NCI-H1417 (cell line): ENCODE results near the gene CRIP2.

Experiments used
- DNase-seq, 3 experiments: peaks; one replicate each; lab custom pipeline; 2025; lab: John Stamatoyannopoulos, UW

The CRIP2 gene

DNA sequence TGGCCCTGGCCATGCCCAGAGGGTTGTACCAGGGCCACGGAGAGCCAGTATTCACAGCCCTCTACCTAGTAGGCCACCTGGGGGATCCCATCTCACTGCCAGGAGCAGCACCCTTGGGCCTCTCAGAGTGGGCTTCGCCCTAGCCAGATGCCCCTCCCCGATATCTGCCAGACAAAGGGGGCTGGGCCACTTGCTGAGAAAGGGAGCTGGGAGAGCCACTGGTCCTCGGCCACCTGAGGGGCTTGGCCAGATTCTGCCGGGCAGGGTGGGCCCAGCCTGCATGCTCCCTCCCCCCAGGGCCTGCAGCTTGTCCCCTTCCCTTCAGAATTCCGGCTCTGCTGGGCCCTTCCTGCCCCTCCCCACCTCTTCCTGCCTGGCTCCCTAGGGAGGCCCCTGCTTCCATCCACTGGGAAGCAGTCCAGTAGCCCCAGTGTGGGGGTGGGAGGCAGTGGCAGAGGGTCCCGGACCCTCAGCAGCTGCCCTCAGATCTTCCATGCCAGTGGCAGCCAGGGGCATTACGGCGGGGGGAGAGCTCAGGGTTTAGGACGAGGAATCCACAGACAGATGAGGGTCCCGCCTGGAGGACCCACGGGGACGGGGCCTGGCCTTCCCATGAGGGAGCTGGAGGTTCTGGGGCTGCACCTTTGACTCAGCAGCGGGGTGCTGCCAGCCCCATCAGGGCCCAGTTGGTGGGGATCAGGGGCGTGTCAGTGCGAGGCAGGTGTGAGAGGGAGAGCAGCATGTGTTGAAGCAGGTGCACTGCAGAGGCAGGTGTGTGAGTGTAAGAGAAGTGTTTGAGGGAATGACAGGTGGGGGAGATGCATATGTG lies 2.4 kb downstream of the CRIP2 start:
- no peak for DNase-seq

DNA sequence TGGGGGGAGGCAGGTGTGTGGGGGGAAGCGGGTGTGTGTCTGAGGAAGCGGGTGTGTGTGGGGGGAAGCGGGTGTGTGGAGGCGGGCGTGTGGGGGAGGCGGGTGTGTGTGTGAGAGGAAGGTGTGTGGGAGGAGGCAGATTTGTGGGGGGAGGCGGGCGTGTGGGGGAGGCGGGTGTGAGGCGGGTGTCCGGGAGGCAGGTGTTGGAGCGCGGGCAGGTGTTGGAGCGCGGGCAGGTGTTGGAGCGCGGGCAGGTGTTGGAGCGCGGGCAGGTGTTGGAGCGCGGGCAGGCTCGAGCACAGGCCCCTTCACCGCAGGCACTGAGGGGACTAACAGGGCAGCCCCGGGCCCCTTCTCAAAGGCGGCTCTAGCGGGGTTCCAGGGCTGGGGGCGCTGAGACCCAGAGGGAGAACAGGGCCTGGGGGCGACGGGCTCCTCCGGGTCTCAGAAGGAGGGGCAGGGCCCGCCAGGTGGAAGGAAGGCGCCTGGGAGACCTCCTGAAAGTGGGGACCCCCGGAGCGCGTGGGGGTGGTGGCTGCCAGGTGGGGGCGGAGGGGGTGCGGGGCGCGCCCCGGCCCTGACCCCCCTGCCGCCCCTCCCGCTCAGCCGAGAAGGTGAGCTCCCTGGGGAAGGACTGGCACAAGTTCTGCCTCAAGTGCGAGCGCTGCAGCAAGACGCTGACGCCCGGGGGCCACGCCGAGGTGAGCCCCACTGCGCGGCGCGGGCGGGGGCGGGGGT lies 3.2 kb downstream of the CRIP2 start:
- DNase-seq: peak in 2 of 3 experiments; percentile 48 to 61

DNA sequence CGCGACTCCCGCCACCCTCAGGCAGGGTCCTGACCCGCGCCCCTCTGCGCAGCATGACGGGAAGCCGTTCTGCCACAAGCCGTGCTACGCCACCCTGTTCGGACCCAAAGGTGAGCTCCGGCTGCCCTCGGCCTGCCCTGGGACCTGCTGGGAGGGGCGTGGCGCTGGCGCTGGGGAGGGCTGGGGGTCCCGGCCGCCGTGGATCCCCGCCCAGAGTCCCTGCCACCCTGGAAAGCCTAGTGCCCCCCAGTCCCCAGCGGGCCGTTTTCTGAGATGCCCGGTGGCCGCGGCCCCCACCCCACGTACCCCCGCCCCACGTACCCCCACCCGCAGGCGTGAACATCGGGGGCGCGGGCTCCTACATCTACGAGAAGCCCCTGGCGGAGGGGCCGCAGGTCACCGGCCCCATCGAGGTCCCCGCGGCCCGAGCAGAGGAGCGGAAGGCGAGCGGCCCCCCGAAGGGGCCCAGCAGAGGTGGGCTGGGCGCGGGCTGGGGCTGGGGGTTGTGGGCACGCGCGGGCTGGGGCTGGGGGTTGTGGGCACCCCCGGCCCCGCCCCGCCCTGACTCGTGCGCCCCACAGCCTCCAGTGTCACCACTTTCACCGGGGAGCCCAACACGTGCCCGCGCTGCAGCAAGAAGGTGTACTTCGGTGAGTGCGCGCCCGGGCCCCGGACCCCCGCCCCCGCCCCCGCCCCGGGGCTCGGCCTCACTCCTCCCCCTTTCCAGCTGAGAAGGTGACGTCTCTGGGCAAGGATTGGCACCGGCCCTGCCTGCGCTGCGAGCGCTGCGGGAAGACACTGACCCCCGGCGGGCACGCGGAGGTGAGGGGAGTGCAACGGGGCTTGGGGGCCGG lies 4.0 kb downstream of the CRIP2 start:
- no peak for DNase-seq

DNA sequence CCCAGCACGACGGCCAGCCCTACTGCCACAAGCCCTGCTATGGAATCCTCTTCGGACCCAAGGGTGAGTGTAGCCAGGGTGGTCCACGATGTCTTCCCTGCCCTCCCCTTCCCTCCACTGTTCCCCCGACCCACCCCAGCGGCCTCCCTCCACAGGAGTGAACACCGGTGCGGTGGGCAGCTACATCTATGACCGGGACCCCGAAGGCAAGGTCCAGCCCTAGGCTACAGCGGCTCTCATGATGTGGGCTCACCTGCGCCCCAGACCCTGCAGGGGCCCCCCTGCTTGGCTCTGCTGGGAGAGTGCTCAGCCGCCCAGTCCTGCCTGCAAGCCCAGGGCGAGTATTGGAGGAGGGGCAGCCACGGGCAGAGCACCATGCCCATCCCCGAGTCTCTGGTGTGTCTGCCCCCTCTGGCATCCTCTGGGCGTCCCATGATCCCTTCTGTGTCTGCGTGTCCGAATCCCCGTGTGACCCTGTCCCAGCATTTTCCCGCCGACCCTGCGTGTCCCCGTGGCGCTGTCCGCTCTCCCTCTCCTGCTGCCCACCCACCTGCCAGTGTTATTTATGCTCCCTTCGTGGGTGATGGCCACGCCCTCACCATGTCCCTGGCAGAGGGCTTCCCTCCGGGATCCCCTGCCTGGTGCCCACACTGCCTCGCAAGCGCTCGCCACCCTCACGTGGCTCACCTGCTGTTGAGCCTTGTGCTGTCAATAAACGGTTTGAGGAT lies 5.0 kb downstream of the CRIP2 start:
- peak in 2 of 3 experiments; percentile 55 to 60 for DNase-seq

DNA sequence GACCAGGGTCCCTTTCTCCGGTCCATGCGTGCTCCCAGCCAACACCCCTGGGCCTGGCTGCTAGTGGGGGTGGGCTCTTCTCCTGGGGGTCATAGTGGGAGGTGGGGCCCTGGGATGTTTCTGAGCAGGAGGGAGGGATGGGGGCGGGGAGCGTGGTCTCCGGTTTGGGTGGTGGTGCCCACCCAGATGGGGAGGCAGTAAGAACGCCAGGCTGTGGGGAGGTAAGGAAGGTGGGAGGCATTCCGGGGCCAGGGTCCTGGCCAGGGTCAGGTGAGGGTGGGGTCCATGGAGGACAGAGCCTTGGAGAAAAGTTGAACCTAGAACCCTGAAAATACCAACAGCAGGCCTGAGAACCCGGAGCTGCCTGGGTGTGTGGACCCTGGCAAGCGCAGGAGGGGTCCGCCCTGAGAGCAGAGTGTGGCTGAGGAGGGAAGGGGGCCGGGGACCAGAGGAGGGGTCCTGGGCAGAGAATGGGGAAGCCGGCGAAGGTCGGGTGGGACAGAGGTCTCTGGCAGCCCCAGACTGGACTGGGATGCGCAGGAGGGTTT lies 5.7 kb downstream of the CRIP2 start:
- DNase-seq: peak in 1 of 3 experiments; percentile 47

DNA sequence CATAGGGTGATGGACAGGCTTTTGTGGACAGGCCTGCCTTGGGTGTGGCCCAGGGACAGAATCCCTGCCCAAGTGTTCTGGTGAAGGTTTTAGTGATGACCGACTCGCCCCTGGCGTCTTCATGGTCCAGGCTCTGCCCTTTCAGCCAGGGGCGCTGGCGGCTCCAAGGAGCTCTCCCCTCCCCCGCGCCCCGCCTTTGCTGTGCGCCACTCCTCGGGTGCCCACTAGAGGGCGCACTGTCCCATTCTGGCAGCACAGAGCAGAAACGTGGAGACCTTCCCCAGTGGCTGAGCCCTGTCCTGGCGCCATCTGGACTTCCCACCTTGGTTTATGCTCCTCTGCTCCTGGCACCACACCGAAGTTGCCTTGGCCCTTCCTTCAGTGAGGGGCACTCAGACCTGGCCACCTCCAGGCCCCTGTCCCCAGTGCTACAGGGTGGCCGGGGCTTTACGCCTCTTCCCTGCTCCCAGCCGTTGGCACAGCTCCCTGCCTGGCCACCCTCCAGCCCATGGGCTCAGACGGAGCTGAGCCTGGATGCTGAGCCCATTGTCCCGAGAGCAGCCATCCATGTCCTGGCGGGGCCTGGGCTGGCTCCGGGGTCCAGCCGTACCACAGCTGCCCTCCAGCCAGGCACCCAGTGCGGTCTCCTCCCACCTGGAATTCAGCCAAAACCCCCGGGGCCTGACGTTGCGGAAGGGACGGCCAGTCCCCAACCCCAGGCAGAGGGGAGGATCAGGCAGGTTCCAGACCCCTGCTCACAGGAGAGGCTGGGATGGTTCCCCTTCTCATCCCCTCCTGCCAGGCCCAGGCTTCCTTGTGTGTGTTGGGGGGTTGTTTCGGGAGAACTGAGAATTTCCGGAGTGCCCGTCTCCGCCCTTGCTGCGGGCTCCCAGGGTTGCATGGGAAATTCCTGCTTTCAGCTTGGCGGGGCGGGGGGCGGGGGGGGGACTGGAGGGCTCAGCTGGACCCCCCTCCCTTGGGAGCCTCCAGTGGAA lies 6.5 kb downstream of the CRIP2 start:
- DNase-seq: peak; percentile 85 to 96 (median 91)

DNA sequence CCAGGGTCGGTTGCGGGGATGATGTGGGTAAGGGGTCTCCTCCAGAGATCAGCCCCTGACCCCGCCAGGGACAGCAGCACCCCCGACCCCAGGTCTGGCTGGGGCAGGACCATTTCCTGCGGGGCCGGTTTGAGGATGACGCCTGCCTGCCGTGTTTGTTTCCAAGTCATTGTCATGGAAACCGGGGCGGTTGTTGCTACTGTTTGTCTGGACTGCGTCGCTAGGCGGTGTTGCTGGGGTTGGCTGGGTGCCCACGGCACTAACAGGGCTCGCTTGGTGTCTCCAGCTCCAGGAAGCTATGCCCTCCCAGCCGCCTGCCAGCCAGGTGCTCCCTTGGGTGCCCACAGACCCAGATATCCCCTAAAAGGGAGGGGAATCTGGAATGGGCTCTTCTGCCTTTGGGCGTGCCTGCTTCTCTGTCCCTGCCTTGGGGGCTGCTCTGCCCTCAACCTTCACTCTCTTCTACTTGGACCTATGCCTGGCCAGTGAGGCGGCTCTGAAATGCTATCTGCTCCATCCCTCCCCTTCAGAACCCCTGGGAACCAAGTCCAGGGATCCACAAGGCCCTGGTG lies 7.4 kb downstream of the CRIP2 start:
- peak; percentile 79 to 98 (median 95) for DNase-seq

DNA sequence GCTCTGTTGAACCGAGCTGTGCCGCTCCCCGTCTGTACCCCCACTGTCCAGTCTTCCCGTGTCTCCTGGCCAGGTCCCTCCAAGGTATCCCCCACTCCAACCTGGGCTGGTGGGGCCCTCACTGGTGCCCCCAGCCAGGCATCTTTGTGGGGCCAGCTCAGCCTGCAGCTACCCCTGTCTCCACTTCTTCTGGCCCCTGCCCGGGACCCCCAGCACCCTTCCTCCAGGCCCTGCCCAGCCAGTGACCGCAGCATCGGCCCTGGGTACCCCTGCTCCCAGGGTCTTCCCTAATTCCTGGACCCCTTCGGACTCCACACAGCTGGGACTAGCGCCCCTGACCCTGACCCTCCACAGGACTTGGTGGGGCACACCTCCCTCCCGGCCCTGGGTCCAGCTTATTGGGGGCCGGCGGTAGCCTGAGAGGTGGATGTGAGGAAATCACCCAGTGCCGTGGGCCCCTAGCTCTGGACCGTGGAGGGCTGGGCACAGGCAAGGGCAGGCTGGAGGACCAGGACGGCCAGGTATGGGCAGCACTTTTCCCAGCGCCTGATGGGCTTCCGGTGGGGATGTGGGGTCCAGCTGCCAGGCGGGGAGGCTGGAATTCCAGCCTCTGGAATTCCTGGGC lies 8.0 kb downstream of the CRIP2 start:
- no peak for DNase-seq

DNA sequence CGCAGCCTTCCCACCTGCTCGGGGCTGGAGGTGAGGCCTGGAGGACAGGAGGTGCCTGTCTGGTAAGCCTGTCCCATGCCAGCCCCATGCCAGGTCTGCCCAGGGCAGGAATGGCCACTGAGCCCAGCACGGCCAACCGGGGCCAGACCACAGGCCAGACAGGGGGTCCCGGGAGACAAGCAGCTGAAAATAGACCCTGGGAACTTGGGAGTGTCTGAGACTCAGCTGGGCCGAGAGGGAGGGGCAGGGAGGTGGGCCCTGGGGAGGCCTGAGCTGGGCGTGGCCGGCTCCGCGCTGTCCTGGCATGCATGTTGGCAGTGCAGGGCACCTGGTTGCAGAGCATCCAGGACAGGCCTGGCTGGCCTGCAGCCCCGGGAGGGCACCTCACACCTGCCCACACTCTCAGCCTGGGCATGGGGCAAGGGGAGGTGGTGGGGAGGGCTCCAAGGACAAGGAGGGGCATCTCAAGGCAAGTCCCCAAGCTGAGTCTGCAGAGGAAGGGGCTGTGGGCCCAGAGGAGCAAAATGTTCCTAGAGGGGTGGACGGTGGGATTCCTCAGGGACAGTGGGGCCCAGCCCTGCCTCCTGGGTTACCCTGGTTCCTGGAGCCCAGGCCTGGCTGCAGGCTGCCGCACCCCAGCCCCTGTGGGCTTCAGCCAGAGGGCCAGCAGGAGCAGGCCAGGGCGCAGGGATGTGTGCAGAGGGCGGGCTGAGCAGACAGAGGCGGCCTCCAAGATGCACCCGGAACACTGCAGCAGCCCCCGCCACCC lies 8.9 kb downstream of the CRIP2 start:
- no peak for DNase-seq

DNA sequence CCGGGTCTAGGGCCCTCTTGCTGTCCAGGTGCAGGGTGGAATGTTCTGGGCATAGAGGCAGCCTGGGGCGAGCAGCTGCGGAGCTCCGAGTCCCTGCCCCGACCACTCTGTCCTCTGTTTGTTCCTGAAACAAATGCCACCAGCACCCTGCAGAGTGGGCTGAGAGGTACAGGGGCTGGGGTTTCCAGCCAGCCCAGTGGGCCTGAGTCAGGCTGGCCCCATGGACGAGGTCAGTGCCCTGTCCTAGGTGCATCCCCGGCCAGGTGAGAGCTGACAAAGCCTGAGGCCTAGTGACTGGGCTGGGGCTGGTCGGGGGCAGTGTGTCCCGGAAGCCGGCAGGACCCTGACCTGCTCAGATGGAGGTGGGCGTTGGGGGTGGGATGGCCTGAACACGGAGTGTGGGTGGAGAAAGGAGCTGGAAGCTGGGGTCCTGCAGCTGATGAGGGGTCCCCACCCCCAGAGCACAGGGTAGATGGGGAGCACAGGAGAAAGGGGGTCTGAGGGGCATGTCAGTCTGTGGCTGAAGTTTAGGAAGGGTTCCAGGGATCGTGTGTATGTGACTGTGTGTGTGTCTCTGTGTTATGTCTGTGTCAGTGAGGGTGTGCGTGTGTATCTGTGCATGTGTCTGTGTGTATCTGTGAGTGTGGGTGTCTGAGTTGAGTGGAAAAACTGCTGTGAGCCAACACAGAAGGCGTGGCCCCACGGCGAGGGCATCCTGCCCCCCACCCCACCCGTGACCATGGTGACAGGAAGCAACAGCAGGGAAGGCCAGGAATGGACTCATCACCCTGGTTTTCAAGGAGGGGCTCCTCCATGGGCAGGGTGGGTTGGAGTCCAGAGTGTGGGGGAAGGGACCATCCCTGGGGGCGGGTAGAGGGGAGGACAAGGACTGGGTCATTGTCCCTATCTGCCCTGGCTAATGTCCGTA lies 9.7 kb downstream of the CRIP2 start:
- peak in 2 of 3 experiments; percentile 26 to 60 for DNase-seq

DNA sequence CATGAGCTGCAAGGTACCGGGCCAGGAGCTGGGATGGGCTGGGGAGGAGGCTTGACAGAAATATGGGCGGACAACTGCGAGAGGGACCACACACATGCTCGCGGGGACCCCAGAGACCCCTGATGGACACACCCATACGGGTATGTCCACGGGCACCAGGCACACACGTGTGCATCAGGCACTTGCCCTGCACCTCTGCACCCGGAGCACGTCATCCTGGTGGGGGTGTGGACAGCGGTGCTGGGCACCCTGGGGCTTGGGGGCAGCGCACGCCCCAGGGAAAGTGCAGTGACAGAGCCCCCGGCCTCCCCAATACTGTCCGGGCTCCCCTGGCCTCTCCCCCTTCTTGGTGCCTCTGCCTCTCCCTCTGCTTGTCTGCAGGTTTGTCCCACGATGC lies 10.4 kb downstream of the CRIP2 start:
- no peak for DNase-seq

DNA sequence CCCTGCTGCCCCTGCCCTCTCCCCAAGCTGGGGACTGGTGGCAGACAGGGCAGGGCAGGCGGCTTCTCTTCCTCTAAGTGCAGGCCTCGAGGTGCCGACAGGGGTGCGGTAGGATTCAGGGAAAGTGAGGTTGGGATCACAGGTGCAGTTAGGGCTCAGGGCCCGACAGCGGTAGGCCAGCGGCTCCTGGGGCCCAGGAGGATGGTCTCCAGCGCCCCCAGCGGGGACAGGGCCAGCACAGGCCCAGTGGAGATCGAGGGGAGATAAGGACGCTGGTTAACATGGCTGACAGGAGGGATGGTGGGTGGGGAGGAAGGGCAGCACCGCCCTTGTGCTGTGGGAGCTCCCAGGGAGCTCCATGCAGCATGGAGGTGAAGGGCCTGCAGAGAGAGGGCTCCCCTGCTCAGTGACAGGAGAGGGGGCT lies 11.1 kb downstream of the CRIP2 start:
- no peak for DNase-seq

DNA sequence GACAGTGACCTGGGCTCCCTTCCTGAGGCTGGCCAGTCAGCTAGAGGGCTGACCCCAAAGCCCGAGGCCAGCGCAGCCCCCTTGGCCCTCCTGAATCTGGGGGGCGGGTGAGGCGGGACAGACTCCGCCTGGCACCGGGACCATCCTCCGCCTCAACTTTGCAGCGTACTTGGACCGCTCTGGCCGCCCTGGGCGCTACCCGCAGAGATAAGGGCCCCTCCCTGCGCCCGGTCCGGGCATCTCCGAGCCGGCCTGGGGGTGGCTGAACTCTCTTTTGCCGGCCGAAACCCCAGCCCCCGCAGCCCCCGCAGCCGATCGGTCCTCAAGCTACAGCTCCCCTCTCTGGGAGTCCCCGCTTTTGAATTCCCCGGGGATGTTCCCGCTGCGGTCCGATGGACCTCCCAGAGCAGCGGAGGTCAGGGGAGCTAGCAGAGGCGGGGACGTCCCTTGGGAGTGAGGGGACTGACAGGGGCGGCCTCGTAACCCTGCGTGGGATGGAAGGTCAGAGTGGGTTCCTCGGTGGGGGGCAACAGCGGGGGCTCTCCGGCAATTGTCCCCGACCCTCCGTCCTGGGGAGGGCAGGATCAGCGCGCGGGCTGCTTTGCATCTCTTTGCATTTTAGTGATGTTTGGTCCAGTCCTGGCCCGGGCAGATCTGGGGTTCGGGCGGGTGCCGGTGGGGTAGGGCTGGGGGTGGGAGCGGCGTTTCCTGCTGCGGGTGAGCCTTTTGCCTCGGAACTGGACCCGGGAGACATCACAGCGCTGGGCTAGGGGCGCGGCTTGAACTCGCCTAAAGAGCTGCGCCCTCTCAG lies 11.7 kb downstream of the CRIP2 start, which contains the start of gene CRIP1:
TSS of gene CRIP1 (plus strand) at position 724 of the 811 bp plus-strand sequence. CDS start 374 bp downstream, outside the sequence.
- DNase-seq: no peak

DNA sequence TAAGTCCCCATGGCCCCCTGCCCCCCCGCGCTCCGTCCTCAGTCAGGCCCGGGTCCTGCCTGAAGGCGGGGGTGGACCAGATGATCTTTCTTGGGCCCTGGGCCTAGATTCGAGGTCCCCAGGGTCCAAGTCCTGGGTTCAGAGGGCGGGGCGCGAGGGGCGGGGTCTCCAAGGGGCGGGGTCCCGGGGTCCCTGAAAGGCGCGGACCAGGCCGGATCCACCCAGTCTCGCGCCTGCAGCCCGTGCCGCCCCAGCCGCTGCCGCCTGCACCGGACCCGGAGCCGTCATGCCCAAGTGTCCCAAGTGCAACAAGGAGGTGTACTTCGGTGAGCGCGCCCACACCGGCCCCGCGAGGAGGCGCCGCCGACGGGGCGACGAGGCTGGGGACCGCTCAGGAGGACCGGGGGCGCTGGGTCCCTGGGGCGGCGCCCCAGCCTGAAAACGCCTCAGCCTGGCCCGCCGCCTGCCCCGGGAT lies 12.4 kb downstream of the CRIP2 start:
- no peak for DNase-seq

DNA sequence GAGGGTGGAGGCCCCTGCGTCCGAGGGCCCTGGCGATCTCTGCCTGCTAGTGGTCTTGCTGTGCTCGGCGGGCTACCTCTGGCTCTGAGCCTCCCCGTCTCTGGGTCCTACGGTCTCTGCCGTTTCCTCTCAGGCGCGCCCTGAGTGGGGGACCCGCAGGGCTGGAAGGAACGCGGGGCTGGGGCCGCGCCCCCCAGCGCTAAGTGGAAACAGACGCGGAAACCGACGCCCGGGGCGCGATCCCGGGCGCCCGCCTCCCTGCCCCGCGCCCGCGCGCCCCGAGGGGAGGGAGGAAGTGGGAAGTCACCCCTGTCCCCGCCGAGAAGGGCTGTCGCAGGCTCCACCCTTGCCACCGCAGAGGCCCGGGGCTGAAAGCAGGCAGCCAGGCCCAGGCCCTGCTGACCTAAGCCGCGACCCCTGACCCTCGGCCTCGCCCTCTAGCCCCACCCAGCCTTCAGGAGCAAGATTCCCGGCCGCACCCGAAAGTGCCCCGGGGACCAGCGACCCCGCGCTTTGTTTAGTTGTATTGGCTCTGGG lies 12.9 kb downstream of the CRIP2 start:
- no peak for DNase-seq
